GM18520 (cell line): Measurements from ENCODE around the gene CRELD2.

Experiments
- ATAC-seq: cut with Tn5 transposase; IDR thresholded peaks from one replicate; pipeline ENCODE4 v1.9.1; 2021; ENCODE audit not compliant: unreplicated experiment

CRELD2 gene

GRCh38 chr22:49966041-49966773 is 47.8 kb downstream of the CRELD2 start:
- no peak for ATAC-seq

GRCh38 chr22:49966774-49967705 is 48.6 kb downstream of the CRELD2 start:
- no peak for ATAC-seq

GRCh38 chr22:49967706-49968208 is 49.3 kb downstream of the CRELD2 start:
- no peak for ATAC-seq

GRCh38 chr22:49968313-49968830 is 49.9 kb downstream of the CRELD2 start:
- ATAC-seq = no peak

- no peak for ATAC-seq
These were observed 50.6 kb downstream of the CRELD2 start for GRCh38 chr22:49968831-49969661.

- ATAC-seq = no peak
These were observed 51.5 kb downstream of the CRELD2 start for GRCh38 chr22:49969751-49970527.

- peak; percentile 56 for ATAC-seq
These were observed 52.2 kb downstream of the CRELD2 start for GRCh38 chr22:49970528-49971231.

GRCh38 chr22:49971232-49972162 is 53.1 kb downstream of the CRELD2 start:
- ATAC-seq = peak; percentile 26

- no peak for ATAC-seq
These were observed 54.0 kb downstream of the CRELD2 start for GRCh38 chr22:49972163-49973017.

GRCh38 chr22:49973018-49973961 is 54.9 kb downstream of the CRELD2 start:
- ATAC-seq = no peak

- ATAC-seq = no peak
These were observed 57.3 kb downstream of the CRELD2 start for GRCh38 chr22:49975543-49976389.

- ATAC-seq = no peak
These were observed 58.2 kb downstream of the CRELD2 start for GRCh38 chr22:49976439-49977175.
